Measurements from ENCODE around the gene GSK3B.

Gene GSK3B

DNA sequence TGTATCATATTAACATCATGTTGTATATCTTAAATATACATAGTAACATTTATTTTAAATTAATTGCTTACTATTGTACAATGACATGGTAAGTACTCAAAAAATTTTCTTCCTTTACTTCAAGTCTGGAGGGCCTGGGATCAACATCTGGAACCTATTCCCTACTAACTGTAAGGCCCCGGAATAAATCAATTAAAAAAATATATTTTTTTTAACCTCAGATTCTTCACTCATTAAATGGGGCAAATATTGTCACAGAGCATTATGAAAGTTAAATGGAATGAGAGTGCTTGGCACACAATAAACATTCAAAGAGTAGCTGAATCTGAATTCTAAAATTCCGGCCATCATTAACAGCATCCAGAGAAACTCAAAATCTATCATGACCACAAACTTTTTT, 16.5 kb downstream of the GSK3B start:
- Histone ChIP-seq H3K9ac (ENCODE audit: low read length in 2 of 2) (no peak overlapping the region), H3K4me3 (ENCODE audit: low read length in 2 of 2) (no peak overlapping the region), H3K9me3 (ENCODE audit: control insufficient read depth in 2 of 2, low read length in 2 of 2) (no peaks in the 10 kb centered on the region), H3K36me3 (ENCODE audit: control insufficient read depth in 2 of 2, insufficient read depth in 2 of 2, low read length in 2 of 2) (no peaks in the 10 kb centered on the region), H3K27me3 (ENCODE audit: control insufficient read depth in 1 of 2, insufficient read depth in 2 of 2, low read length in 2 of 2) (no peaks in the 10 kb centered on the region), H3K27ac (ENCODE audit: low read length) (no peak overlapping the region), H3K4me1 (ENCODE audit: control insufficient read depth, insufficient read depth, low read length) (no peaks in the 10 kb centered on the region)

DNA sequence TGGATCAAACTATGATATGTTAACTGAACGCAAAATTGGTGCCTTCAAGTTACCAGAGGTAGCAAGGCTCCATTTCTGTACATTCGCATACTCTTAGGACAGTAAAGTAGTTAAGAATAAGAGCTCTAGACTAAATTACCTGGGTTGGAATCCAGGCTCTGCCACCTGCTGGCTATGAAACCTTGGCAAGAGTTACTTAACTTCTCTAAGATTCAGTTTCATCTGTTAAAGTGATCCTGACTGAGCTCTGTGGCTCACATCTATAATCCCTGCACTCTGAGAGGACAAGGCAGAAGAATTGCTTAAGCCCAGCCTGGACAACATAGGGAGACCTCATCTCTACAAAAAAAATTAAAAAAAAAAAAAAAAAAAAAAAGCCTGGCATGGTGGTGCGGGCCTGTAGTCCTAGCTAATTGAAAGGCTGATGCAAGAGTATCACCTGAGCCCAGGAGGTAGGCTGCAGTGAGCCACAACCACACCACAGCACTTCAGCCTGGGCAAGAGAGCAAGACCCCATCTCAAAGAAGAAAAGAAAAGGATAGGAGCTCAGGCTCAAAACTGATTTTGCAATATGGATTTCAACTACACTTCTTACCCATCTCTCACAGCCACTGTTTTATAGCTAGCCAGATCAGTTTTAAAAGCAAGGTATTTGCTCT, 21.3 kb downstream of the GSK3B start:
- no peaks in the 10 kb centered on the region for H3K27me3 ChIP-seq (ENCODE audit: control insufficient read depth in 1 of 2, insufficient read depth in 2 of 2, low read length in 2 of 2)
- H3K9ac ChIP-seq (ENCODE audit: low read length in 2 of 2), result no peak overlapping the region
- H3K9me3 ChIP-seq (ENCODE audit: control insufficient read depth in 2 of 2, low read length in 2 of 2), result no peaks in the 10 kb centered on the region
- H3K4me1 ChIP-seq (ENCODE audit: control insufficient read depth, insufficient read depth, low read length), result peaks cover 4% of the 10 kb centered on the region
- no peaks in the 10 kb centered on the region for H3K36me3 ChIP-seq (ENCODE audit: control insufficient read depth in 2 of 2, insufficient read depth in 2 of 2, low read length in 2 of 2)
- H3K27ac ChIP-seq (ENCODE audit: low read length), result no peak overlapping the region
- no peak overlapping the region for H3K4me3 ChIP-seq (ENCODE audit: low read length in 2 of 2)

DNA sequence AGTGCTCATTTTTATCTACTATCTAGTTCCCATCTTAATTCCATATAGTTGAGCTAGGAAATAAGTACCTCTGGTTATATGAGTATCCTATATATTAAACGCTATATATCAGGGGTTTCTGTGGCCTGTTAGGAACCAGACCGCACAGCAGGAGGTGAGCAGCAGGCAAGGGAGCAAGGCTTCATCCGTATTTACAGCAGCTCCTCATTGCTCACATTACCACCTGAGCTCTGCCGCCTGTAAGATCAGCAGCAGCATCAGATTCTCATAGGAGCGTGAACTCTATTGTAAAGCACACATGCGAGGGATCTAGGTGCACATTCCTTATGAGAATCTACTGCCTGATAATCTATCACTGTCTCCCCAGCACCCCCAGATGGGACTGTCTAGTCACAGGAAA, 23.0 kb downstream of the GSK3B start:
- Histone ChIP-seq H3K27me3 (ENCODE audit: control insufficient read depth in 1 of 2, insufficient read depth in 2 of 2, low read length in 2 of 2) (no peaks in the 10 kb centered on the region), H3K4me1 (ENCODE audit: control insufficient read depth, insufficient read depth, low read length) (peaks cover 4% of the 10 kb centered on the region), H3K9me3 (ENCODE audit: control insufficient read depth in 2 of 2, low read length in 2 of 2) (no peaks in the 10 kb centered on the region), H3K27ac (ENCODE audit: low read length) (no peak overlapping the region), H3K36me3 (ENCODE audit: control insufficient read depth in 2 of 2, insufficient read depth in 2 of 2, low read length in 2 of 2) (no peaks in the 10 kb centered on the region), H3K4me3 (ENCODE audit: low read length in 2 of 2) (no peak overlapping the region), H3K9ac (ENCODE audit: low read length in 2 of 2) (no peak overlapping the region)

DNA sequence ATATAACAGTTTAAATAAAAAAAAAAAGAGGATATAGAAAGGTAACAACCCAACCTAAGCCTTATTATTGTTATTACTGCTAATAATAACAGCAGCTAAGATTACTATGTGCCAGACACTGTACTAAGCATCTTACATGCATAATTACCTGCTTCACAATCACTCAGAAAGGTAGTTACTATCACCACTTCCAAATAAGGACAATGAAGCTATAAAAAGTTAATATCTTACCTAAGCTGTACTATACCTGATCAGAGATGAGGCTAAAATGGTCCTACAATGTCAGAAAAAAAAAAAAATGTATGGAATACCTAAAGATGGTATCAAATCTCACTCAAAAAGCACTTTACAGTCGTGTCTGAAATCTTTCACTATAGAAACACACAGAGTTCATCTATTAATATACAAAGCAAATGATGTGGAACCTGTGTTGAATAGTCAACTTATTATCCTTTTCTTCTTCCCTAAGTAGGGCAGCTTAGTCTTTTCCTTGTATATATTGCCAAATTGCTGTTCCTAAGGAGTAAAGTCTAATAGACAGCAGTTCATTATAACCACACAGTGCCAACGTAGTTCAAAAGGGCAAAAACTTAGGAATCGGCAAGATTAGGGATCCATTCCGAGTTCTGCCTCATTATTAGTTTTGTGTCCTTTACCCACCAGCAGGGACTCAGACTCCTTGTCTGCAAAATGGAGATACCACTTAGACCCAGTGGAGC, 23.8 kb downstream of the GSK3B start:
- H3K27ac ChIP-seq (ENCODE audit: low read length), result no peak overlapping the region
- no peak overlapping the region for H3K9ac ChIP-seq (ENCODE audit: low read length in 2 of 2)
- no peaks in the 10 kb centered on the region for H3K9me3 ChIP-seq (ENCODE audit: control insufficient read depth in 2 of 2, low read length in 2 of 2)
- no peaks in the 10 kb centered on the region for H3K27me3 ChIP-seq (ENCODE audit: control insufficient read depth in 1 of 2, insufficient read depth in 2 of 2, low read length in 2 of 2)
- H3K4me3 ChIP-seq (ENCODE audit: low read length in 2 of 2), result no peak overlapping the region
- peaks cover 4% of the 10 kb centered on the region for H3K4me1 ChIP-seq (ENCODE audit: control insufficient read depth, insufficient read depth, low read length)
- H3K36me3 ChIP-seq (ENCODE audit: control insufficient read depth in 2 of 2, insufficient read depth in 2 of 2, low read length in 2 of 2), result no peaks in the 10 kb centered on the region

DNA sequence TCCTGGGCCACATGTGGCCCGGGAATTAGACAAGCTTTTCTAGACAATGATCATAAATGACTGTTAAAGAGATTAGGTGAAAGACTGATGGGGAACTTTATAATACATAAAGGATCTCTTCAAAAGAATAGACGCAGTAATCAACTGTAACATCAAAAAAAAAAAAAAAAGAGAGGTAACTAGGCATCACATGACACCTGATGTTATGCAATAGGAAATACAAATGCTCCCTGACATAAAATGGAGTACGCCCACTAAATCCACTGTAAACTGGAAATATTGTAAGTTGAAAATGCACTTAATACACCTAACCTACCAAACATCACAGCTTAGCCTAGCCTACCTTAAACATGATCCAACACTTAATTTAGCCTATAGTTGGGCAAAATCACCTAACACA, 27.2 kb downstream of the GSK3B start:
- no peak overlapping the region for H3K9ac ChIP-seq (ENCODE audit: low read length in 2 of 2)
- no peak overlapping the region for H3K4me3 ChIP-seq (ENCODE audit: low read length in 2 of 2)
- no peaks in the 10 kb centered on the region for H3K9me3 ChIP-seq (ENCODE audit: control insufficient read depth in 2 of 2, low read length in 2 of 2)
- no peak overlapping the region for H3K27ac ChIP-seq (ENCODE audit: low read length)
- no peaks in the 10 kb centered on the region for H3K27me3 ChIP-seq (ENCODE audit: control insufficient read depth in 1 of 2, insufficient read depth in 2 of 2, low read length in 2 of 2)
- H3K36me3 ChIP-seq (ENCODE audit: control insufficient read depth in 2 of 2, insufficient read depth in 2 of 2, low read length in 2 of 2), result no peaks in the 10 kb centered on the region
- H3K4me1 ChIP-seq (ENCODE audit: control insufficient read depth, insufficient read depth, low read length), result peaks cover 4% of the 10 kb centered on the region

DNA sequence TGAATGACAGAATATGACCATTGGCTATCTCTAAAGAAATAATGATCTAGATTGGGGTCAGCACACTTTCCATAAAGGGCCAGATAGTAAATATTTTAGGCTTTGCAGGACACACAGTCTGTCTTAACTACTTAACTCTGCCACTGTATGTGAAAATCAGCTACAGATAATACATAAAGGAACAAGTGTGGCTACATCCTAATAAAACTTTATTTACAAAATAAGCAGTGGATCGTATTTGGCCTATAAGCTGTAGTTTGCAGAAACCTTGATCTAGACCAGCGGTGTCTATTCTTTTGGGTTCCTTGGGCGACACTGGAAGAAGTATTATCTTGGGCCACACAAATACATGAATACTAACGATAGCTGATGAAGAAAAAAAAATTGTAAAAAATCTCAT, 27.6 kb downstream of the GSK3B start:
- no peaks in the 10 kb centered on the region for H3K36me3 ChIP-seq (ENCODE audit: control insufficient read depth in 2 of 2, insufficient read depth in 2 of 2, low read length in 2 of 2)
- H3K4me1 ChIP-seq (ENCODE audit: control insufficient read depth, insufficient read depth, low read length), result peaks cover 4% of the 10 kb centered on the region
- no peak overlapping the region for H3K27ac ChIP-seq (ENCODE audit: low read length)
- H3K27me3 ChIP-seq (ENCODE audit: control insufficient read depth in 1 of 2, insufficient read depth in 2 of 2, low read length in 2 of 2), result no peaks in the 10 kb centered on the region
- H3K9ac ChIP-seq (ENCODE audit: low read length in 2 of 2), result no peak overlapping the region
- no peak overlapping the region for H3K4me3 ChIP-seq (ENCODE audit: low read length in 2 of 2)
- H3K9me3 ChIP-seq (ENCODE audit: control insufficient read depth in 2 of 2, low read length in 2 of 2), result no peaks in the 10 kb centered on the region

DNA sequence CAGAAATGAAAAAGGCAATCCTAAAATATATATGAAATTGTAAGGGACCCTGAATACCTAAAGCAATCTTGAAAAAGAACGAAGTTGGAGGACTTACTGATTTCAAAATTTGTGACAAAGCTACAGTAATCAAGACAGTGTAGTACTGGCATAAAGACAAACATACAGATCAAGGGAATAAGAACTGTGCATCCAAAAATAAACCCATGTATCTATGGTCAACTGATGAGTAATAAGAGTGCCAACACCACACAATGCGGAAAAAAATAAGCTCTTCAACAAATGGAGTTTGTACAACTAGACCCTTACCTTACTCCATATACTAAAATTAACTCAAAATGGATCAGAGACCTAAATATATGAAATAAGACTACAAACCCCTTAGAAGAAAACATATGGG, 29.6 kb downstream of the GSK3B start:
- Histone ChIP-seq H3K4me3 (ENCODE audit: low read length in 2 of 2) (no peak overlapping the region), H3K36me3 (ENCODE audit: control insufficient read depth in 2 of 2, insufficient read depth in 2 of 2, low read length in 2 of 2) (no peaks in the 10 kb centered on the region), H3K4me1 (ENCODE audit: control insufficient read depth, insufficient read depth, low read length) (no peaks in the 10 kb centered on the region), H3K27me3 (ENCODE audit: control insufficient read depth in 1 of 2, insufficient read depth in 2 of 2, low read length in 2 of 2) (no peaks in the 10 kb centered on the region), H3K9ac (ENCODE audit: low read length in 2 of 2) (no peak overlapping the region), H3K9me3 (ENCODE audit: control insufficient read depth in 2 of 2, low read length in 2 of 2) (no peaks in the 10 kb centered on the region), H3K27ac (ENCODE audit: low read length) (no peak overlapping the region)

DNA sequence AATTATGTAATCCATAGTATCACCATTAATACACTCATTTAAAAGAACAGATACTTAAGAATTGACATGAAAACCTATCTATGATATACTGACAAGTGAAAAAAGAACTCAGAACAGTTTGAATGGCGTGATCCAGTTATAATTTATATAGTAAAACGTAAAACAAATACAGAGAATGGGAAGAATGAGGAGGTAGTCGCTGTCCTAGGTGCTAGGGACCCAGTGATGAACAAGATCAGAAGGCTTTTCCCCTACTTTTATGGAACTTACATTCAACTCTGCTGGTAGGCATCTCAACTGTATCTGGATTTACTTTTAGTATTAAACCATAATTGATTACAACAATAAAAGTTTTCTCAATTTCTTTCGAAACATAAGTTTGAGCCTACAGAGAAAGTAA, 31.8 kb downstream of the GSK3B start:
- Histone ChIP-seq H3K4me1 (ENCODE audit: control insufficient read depth, insufficient read depth, low read length) (no peaks in the 10 kb centered on the region), H3K4me3 (ENCODE audit: low read length in 2 of 2) (no peak overlapping the region), H3K36me3 (ENCODE audit: control insufficient read depth in 2 of 2, insufficient read depth in 2 of 2, low read length in 2 of 2) (no peaks in the 10 kb centered on the region), H3K27me3 (ENCODE audit: control insufficient read depth in 1 of 2, insufficient read depth in 2 of 2, low read length in 2 of 2) (no peaks in the 10 kb centered on the region), H3K9me3 (ENCODE audit: control insufficient read depth in 2 of 2, low read length in 2 of 2) (no peaks in the 10 kb centered on the region), H3K27ac (ENCODE audit: low read length) (no peak overlapping the region), H3K9ac (ENCODE audit: low read length in 2 of 2) (no peak overlapping the region)

DNA sequence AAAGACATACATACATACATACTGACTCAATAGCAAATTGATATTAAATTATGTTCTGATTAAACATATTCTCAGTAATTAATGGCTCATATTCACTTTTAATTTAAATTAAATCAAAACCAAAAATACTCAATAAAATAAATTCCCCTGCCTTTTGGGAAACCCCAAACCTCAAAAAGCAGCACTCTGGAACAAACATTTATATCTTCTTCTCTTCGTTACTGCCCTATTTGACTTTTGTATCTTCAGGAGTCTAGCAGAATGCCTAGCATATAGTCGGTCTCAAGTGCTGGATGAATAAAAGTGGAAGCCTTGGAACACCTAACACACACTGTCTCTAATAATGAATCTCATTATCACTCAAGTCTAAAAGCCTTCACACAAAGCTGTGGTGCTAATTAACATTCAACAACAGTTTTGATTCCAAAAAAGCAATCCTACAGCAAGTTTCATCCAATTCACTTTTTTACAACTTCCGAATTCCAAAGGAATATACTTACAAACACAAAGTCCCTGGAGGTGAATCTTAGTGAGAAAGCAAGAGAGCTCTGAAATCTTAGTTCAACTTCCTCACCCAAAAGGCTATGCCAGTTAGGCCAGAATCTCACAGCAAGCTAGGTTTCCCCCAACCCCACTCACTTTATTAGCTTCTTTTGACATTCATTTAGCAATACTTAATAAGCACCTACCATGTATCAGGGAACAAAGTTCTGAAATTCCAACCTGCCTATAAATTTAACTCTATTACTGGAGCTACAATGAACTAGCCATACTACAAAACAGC, 35.0 kb downstream of the GSK3B start:
- H3K4me3 ChIP-seq (ENCODE audit: low read length in 2 of 2), result no peak overlapping the region
- no peak overlapping the region for H3K9ac ChIP-seq (ENCODE audit: low read length in 2 of 2)
- no peaks in the 10 kb centered on the region for H3K36me3 ChIP-seq (ENCODE audit: control insufficient read depth in 2 of 2, insufficient read depth in 2 of 2, low read length in 2 of 2)
- no peaks in the 10 kb centered on the region for H3K27me3 ChIP-seq (ENCODE audit: control insufficient read depth in 1 of 2, insufficient read depth in 2 of 2, low read length in 2 of 2)
- no peak overlapping the region for H3K27ac ChIP-seq (ENCODE audit: low read length)
- H3K4me1 ChIP-seq (ENCODE audit: control insufficient read depth, insufficient read depth, low read length), result no peaks in the 10 kb centered on the region
- H3K9me3 ChIP-seq (ENCODE audit: control insufficient read depth in 2 of 2, low read length in 2 of 2), result no peaks in the 10 kb centered on the region

DNA sequence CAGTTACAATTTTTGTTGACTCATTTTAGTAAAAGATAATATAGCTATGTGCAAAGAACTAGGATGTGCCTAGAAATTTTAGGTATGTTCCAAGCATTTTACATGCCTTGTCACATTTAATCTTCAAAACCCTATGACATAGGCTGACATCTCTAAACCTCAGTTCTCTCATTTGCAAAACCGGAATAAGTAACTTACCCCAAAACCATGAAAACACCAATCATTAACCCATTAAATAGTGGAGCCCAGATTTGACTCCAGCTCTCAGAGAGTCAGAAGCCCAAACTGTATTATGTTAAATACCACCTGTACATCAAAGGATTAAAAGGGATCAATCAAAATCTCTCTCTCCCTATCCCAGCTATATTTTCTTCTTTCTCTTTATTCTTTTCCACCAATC, 36.6 kb downstream of the GSK3B start:
- Histone ChIP-seq H3K27ac (ENCODE audit: low read length) (no peak overlapping the region), H3K27me3 (ENCODE audit: control insufficient read depth in 1 of 2, insufficient read depth in 2 of 2, low read length in 2 of 2) (no peaks in the 10 kb centered on the region), H3K4me1 (ENCODE audit: control insufficient read depth, insufficient read depth, low read length) (no peaks in the 10 kb centered on the region), H3K9me3 (ENCODE audit: control insufficient read depth in 2 of 2, low read length in 2 of 2) (no peaks in the 10 kb centered on the region), H3K36me3 (ENCODE audit: control insufficient read depth in 2 of 2, insufficient read depth in 2 of 2, low read length in 2 of 2) (no peaks in the 10 kb centered on the region), H3K4me3 (ENCODE audit: low read length in 2 of 2) (no peak overlapping the region), H3K9ac (ENCODE audit: low read length in 2 of 2) (no peak overlapping the region)

DNA sequence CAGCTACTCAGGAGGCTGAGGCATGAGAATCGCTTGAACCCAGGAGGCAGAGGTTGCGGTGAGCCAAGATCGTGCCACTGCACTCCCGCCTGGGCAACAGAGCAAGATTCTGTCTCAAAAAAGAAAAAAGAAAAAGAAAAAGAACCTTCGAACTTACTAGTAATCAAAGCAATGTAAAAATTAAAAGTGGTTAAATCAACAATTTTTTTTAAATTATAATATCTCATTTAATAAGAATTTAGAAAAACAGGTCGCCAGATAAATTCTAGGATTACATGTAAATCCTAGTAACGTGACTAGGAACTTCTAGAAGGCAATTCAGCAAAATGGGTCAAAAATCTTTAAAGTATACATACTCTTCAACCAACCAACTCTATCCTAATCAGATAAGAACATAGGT, 37.2 kb downstream of the GSK3B start:
- Histone ChIP-seq H3K9ac (ENCODE audit: low read length in 2 of 2) (no peak overlapping the region), H3K36me3 (ENCODE audit: control insufficient read depth in 2 of 2, insufficient read depth in 2 of 2, low read length in 2 of 2) (no peaks in the 10 kb centered on the region), H3K4me1 (ENCODE audit: control insufficient read depth, insufficient read depth, low read length) (no peaks in the 10 kb centered on the region), H3K9me3 (ENCODE audit: control insufficient read depth in 2 of 2, low read length in 2 of 2) (no peaks in the 10 kb centered on the region), H3K4me3 (ENCODE audit: low read length in 2 of 2) (no peak overlapping the region), H3K27ac (ENCODE audit: low read length) (no peak overlapping the region), H3K27me3 (ENCODE audit: control insufficient read depth in 1 of 2, insufficient read depth in 2 of 2, low read length in 2 of 2) (no peaks in the 10 kb centered on the region)

All from stomach smooth muscle (tissue), 2 donors.